ENCODE data around the gene BSN.

- TF ChIP-seq POLR2AphosphoS5 (IDR thresholded peaks at IDR 0.05; ENCODE audit: low read depth, low read length) = no peak
- TF ChIP-seq, protein P1, sequence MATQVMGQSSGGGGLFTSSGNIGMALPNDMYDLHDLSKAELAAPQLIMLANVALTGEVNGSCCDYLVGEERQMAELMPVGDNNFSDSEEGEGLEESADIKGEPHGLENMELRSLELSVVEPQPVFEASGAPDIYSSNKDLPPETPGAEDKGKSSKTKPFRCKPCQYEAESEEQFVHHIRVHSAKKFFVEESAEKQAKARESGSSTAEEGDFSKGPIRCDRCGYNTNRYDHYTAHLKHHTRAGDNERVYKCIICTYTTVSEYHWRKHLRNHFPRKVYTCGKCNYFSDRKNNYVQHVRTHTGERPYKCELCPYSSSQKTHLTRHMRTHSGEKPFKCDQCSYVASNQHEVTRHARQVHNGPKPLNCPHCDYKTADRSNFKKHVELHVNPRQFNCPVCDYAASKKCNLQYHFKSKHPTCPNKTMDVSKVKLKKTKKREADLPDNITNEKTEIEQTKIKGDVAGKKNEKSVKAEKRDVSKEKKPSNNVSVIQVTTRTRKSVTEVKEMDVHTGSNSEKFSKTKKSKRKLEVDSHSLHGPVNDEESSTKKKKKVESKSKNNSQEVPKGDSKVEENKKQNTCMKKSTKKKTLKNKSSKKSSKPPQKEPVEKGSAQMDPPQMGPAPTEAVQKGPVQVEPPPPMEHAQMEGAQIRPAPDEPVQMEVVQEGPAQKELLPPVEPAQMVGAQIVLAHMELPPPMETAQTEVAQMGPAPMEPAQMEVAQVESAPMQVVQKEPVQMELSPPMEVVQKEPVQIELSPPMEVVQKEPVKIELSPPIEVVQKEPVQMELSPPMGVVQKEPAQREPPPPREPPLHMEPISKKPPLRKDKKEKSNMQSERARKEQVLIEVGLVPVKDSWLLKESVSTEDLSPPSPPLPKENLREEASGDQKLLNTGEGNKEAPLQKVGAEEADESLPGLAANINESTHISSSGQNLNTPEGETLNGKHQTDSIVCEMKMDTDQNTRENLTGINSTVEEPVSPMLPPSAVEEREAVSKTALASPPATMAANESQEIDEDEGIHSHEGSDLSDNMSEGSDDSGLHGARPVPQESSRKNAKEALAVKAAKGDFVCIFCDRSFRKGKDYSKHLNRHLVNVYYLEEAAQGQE (IDR thresholded peaks at IDR 0.05; ENCODE audit: insufficient read depth in 1 of 2, low read depth in 2 of 2, low read length in 2 of 2) = no peak
These were observed 150.4 kb downstream of the BSN start for GRCh38 chr3:49704629-49705028.
